ENCODE results near the gene SYTL3.

GRCh38 chr6:158672726-158673125, 22.9 kb downstream of the SYTL3 start:
- TF ChIP-seq, protein P1, sequence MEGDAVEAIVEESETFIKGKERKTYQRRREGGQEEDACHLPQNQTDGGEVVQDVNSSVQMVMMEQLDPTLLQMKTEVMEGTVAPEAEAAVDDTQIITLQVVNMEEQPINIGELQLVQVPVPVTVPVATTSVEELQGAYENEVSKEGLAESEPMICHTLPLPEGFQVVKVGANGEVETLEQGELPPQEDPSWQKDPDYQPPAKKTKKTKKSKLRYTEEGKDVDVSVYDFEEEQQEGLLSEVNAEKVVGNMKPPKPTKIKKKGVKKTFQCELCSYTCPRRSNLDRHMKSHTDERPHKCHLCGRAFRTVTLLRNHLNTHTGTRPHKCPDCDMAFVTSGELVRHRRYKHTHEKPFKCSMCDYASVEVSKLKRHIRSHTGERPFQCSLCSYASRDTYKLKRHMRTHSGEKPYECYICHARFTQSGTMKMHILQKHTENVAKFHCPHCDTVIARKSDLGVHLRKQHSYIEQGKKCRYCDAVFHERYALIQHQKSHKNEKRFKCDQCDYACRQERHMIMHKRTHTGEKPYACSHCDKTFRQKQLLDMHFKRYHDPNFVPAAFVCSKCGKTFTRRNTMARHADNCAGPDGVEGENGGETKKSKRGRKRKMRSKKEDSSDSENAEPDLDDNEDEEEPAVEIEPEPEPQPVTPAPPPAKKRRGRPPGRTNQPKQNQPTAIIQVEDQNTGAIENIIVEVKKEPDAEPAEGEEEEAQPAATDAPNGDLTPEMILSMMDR (IDR thresholded peaks at IDR 0.05): no peak
- TF ChIP-seq, protein P2, sequence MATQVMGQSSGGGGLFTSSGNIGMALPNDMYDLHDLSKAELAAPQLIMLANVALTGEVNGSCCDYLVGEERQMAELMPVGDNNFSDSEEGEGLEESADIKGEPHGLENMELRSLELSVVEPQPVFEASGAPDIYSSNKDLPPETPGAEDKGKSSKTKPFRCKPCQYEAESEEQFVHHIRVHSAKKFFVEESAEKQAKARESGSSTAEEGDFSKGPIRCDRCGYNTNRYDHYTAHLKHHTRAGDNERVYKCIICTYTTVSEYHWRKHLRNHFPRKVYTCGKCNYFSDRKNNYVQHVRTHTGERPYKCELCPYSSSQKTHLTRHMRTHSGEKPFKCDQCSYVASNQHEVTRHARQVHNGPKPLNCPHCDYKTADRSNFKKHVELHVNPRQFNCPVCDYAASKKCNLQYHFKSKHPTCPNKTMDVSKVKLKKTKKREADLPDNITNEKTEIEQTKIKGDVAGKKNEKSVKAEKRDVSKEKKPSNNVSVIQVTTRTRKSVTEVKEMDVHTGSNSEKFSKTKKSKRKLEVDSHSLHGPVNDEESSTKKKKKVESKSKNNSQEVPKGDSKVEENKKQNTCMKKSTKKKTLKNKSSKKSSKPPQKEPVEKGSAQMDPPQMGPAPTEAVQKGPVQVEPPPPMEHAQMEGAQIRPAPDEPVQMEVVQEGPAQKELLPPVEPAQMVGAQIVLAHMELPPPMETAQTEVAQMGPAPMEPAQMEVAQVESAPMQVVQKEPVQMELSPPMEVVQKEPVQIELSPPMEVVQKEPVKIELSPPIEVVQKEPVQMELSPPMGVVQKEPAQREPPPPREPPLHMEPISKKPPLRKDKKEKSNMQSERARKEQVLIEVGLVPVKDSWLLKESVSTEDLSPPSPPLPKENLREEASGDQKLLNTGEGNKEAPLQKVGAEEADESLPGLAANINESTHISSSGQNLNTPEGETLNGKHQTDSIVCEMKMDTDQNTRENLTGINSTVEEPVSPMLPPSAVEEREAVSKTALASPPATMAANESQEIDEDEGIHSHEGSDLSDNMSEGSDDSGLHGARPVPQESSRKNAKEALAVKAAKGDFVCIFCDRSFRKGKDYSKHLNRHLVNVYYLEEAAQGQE (IDR thresholded peaks at IDR 0.05; ENCODE audit: low read depth, low read length): no peak
- TF ChIP-seq POLR2AphosphoS5 (IDR thresholded peaks at IDR 0.05; ENCODE audit: low read depth, low read length) (no peak), CHD2 (IDR thresholded peaks at IDR 0.05; ENCODE audit: low read length, partially characterized antibody) (no peak)
